Measurements from ENCODE around the gene ADAMTS2. TPM values are rescaled to one million over a fixed set of nuclear protein-coding genes. Genes with fewer than 3 reads are reported as not detected.

The ADAMTS2 gene
- total and polyA plus RNA-seq, 2 donors (not counting 3 experiments of a cell fraction or from before 2014, with no cell fraction given) = not detected

DNA sequence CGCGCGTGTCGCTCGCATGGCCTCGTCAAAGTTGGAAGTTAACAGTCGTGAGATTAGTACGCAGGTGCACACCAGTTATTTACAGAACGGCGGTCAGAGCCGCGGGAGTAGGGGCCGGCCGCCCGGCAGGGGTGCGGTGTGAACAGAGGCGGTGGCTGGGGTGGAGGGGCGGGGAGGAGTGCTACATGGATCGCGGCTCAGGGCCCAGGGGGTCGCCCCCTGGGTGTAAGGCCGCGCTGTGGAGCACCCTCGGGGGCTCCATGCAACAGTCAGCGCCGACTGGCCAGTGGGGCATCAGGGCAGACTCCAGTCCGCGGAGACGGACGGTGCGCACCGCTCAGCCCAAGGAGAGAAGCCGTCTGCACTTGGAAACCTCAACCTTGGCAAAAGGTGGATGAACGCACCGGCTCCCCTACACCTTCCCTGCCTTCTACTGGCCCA lies 224.8 kb downstream of the ADAMTS2 start:
- H3K9ac ChIP-seq (replicated peaks; ENCODE audit: extremely low read depth, insufficient read depth, low read length) = no peak overlapping the region
- H4K20me1 ChIP-seq (replicated peaks; ENCODE audit: control insufficient read depth, extremely low read depth, insufficient read depth, low read length) = no peaks in the 10 kb centered on the region
- BruUV-seq (replicated peaks) = no TSS peak
- H3K27me3 ChIP-seq (ENCODE audit: control insufficient read depth in 2 of 2, insufficient read depth in 2 of 2, low read length in 2 of 2) = no peaks in the 10 kb centered on the region
- no peak for TF ChIP-seq POLR2A (IDR thresholded peaks at IDR 0.05; ENCODE audit: low read depth, low read length)
- TF ChIP-seq FOS (IDR thresholded peaks at IDR 0.05; ENCODE audit: borderline replicate concordance, insufficient read depth, low read length) = no peak
- TF ChIP-seq, protein P1, sequence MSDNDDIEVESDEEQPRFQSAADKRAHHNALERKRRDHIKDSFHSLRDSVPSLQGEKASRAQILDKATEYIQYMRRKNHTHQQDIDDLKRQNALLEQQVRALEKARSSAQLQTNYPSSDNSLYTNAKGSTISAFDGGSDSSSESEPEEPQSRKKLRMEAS (IDR thresholded peaks at IDR 0.05; ENCODE audit: insufficient read depth, insufficient read length) = no peak
- TF ChIP-seq, protein P2, sequence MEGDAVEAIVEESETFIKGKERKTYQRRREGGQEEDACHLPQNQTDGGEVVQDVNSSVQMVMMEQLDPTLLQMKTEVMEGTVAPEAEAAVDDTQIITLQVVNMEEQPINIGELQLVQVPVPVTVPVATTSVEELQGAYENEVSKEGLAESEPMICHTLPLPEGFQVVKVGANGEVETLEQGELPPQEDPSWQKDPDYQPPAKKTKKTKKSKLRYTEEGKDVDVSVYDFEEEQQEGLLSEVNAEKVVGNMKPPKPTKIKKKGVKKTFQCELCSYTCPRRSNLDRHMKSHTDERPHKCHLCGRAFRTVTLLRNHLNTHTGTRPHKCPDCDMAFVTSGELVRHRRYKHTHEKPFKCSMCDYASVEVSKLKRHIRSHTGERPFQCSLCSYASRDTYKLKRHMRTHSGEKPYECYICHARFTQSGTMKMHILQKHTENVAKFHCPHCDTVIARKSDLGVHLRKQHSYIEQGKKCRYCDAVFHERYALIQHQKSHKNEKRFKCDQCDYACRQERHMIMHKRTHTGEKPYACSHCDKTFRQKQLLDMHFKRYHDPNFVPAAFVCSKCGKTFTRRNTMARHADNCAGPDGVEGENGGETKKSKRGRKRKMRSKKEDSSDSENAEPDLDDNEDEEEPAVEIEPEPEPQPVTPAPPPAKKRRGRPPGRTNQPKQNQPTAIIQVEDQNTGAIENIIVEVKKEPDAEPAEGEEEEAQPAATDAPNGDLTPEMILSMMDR (IDR thresholded peaks at IDR 0.05; ENCODE audit: extremely low read depth in 1 of 2, insufficient read depth in 1 of 2, low read depth in 1 of 2, low read length in 2 of 2) = no peak
- TF ChIP-seq JUN (IDR thresholded peaks at IDR 0.05; ENCODE audit: borderline replicate concordance, insufficient read depth, insufficient read length, low read depth) = no peak
- TF ChIP-seq MYC (IDR thresholded peaks at IDR 0.05; ENCODE audit: low read depth, low read length) = no peak
- TF ChIP-seq POLR2AphosphoS5 (IDR thresholded peaks at IDR 0.05; ENCODE audit: insufficient read depth, low read depth, low read length) = no peak
- intact Hi-C loops (cut with micrococcal nuclease) (no loop called here), dilution Hi-C loops (cut with MboI; ENCODE audit: extremely low pct_ligation_motif_present, low sequenced_read_pairs) (no loop called here)
- ChIA-PET CTCF (no interaction called here), POLR2A (no interaction called here)
- no peaks in the 10 kb centered on the region for H3K9me1 ChIP-seq (replicated peaks; ENCODE audit: control insufficient read depth, extremely low read depth, insufficient read depth, low read length)
- peaks cover 2% of the 10 kb centered on the region for H3K9me3 ChIP-seq (replicated peaks; ENCODE audit: control insufficient read depth, insufficient read depth, low read length)
- no peaks in the 10 kb centered on the region for H3K79me2 ChIP-seq (ENCODE audit: control insufficient read depth, insufficient read depth, low read length)
- H3K4me3 ChIP-seq (replicated peaks in 1 of 3; ENCODE audit: insufficient read depth in 1 of 3, low read depth in 1 of 3, low read length in 3 of 3) = no peak overlapping the region
- no peak overlapping the region for H2AFZ ChIP-seq (ENCODE audit: low read depth, low read length)
- no peaks in the 10 kb centered on the region for H3K36me3 ChIP-seq (ENCODE audit: control insufficient read depth in 2 of 2, extremely low read depth in 1 of 2, insufficient read depth in 2 of 2, low read length in 2 of 2)
- H3K4me2 ChIP-seq (ENCODE audit: insufficient read depth, low read length) = no peak overlapping the region
- DNase-seq (ENCODE audit: low read depth, low spot score) (no peak), FAIRE-seq (no peak)
- no peaks in the 10 kb centered on the region for H3K4me1 ChIP-seq (ENCODE audit: control insufficient read depth, extremely low read depth, insufficient read depth, low read length)
- no peak overlapping the region for H3K27ac ChIP-seq (ENCODE audit: insufficient read depth, low read depth, low read length)
